GM21529 (cell line): ENCODE results near the gene TATDN2.
"Not testable (repeated sequence)": the region's sequence is repeated elsewhere in the genome, so short reads cannot be mapped to it uniquely, and the experiment has no call there.

Experiments
- ATAC-seq: cut with Tn5 transposase; IDR thresholded peaks from one replicate; pipeline ENCODE4 v1.9.1; 2021; ENCODE audit not compliant: unreplicated experiment

Gene TATDN2

GRCh38 chr3:10235551-10235950 lies 12.7 kb upstream of the TATDN2 start:
- no peak for ATAC-seq

- no peak for ATAC-seq
Observed at GRCh38 chr3:10238345-10239183, 9.7 kb upstream of the TATDN2 start.

- no peak for ATAC-seq
Observed at GRCh38 chr3:10240799-10241198, 7.5 kb upstream of the TATDN2 start.

GRCh38 chr3:10242182-10243065 lies 5.8 kb upstream of the TATDN2 start:
- ATAC-seq: no peak

- no peak for ATAC-seq
Observed at GRCh38 chr3:10244009-10244408, 4.2 kb upstream of the TATDN2 start.

- ATAC-seq: no peak
Observed at GRCh38 chr3:10245081-10245712, 3.1 kb upstream of the TATDN2 start.

- ATAC-seq: no peak
Observed at GRCh38 chr3:10247679-10248183, 528 bp upstream of the TATDN2 start.

- peak; percentile 25 for ATAC-seq
Observed at GRCh38 chr3:10248984-10249748, 907 bp downstream of the TATDN2 start.

GRCh38 chr3:10249833-10250232 lies 1.6 kb downstream of the TATDN2 start:
- ATAC-seq: no peak

GRCh38 chr3:10251006-10251405 lies 2.7 kb downstream of the TATDN2 start:
- no peak for ATAC-seq

- ATAC-seq: no peak
Observed at GRCh38 chr3:10253731-10254130, 5.5 kb downstream of the TATDN2 start.

GRCh38 chr3:10255835-10256234 lies 7.6 kb downstream of the TATDN2 start:
- ATAC-seq: no peak

GRCh38 chr3:10259036-10259435 lies 10.8 kb downstream of the TATDN2 start:
- no peak for ATAC-seq

GRCh38 chr3:10259798-10260197 lies 11.5 kb downstream of the TATDN2 start:
- no peak for ATAC-seq

- ATAC-seq: no peak
Observed at GRCh38 chr3:10260211-10260701, 12.0 kb downstream of the TATDN2 start.

- no peak for ATAC-seq
Observed at GRCh38 chr3:10262027-10262426, 13.8 kb downstream of the TATDN2 start.

GRCh38 chr3:10263646-10264363 lies 15.5 kb downstream of the TATDN2 start:
- ATAC-seq: no peak

- ATAC-seq: no peak
Observed at GRCh38 chr3:10265833-10266232, 17.6 kb downstream of the TATDN2 start.

GRCh38 chr3:10266936-10267335 lies 18.7 kb downstream of the TATDN2 start:
- not testable (repeated sequence) for ATAC-seq

- no peak for ATAC-seq
Observed at GRCh38 chr3:10268116-10268515, 19.9 kb downstream of the TATDN2 start.
